DMS 273 (cell line): ENCODE data around the gene GJB2.

ENCODE experiments used
- DNase-seq: peaks from one replicate; lab custom pipeline; 2025; ENCODE audit not compliant: unreplicated experiment; lab: John Stamatoyannopoulos, UW

Gene GJB2

GRCh38 chr13:20193162-20193906 is 596 bp upstream of the GJB2 start:
- peak; percentile 7 for DNase-seq

- DNase-seq, result peak; percentile 31
These were observed 441 bp downstream of the GJB2 start for GRCh38 chr13:20192158-20192835.

GRCh38 chr13:20191311-20192157 is 1.2 kb downstream of the GJB2 start:
- no peak for DNase-seq

- DNase-seq, result no peak
These were observed 2.0 kb downstream of the GJB2 start for GRCh38 chr13:20190481-20191310.

GRCh38 chr13:20190076-20190475 is 2.7 kb downstream of the GJB2 start:
- no peak for DNase-seq

- DNase-seq, result no peak
These were observed 3.8 kb downstream of the GJB2 start for GRCh38 chr13:20188667-20189553.

GRCh38 chr13:20186771-20187170 is 6.0 kb downstream of the GJB2 start:
- no peak for DNase-seq

GRCh38 chr13:20185366-20186056 is 7.2 kb downstream of the GJB2 start:
- no peak for DNase-seq

GRCh38 chr13:20182231-20182846 is 10.4 kb downstream of the GJB2 start:
- peak; percentile 78 for DNase-seq

- DNase-seq, result no peak
These were observed 11.6 kb downstream of the GJB2 start for GRCh38 chr13:20181188-20181587.

GRCh38 chr13:20178156-20178555 is 14.6 kb downstream of the GJB2 start:
- no peak for DNase-seq

- no peak for DNase-seq
These were observed 15.5 kb downstream of the GJB2 start for GRCh38 chr13:20177049-20177831.

GRCh38 chr13:20175907-20176652 is 16.7 kb downstream of the GJB2 start:
- DNase-seq, result no peak

GRCh38 chr13:20175406-20175794 is 17.3 kb downstream of the GJB2 start:
- no peak for DNase-seq

GRCh38 chr13:20174656-20175405 is 17.9 kb downstream of the GJB2 start:
- DNase-seq, result peak; percentile 49

- DNase-seq, result no peak
These were observed 19.5 kb downstream of the GJB2 start for GRCh38 chr13:20173116-20173746.
